Uterus (tissue), 4 donors: Measurements from ENCODE around the gene LRRC4C. TPM values are rescaled to one million over a fixed set of nuclear protein-coding genes. Genes with fewer than 3 reads are reported as not detected.

Experiments
- DNase-seq, 2 donors: peaks; one replicate each; pipeline ENCODE4 v3.0.0-alpha.2; 2019 to 2020
- H3K27ac ChIP-seq, 2 donors: fragments of 200-600 bp; sonication (generic); 1 replicate in 1 of 2; 2 replicates in 1 of 2; pipeline ENCODE4 v1.5.1; 2016 to 2018
- H3K27me3 ChIP-seq, 2 donors: fragments of 200-600 bp; sonication (generic); one replicate each; pipeline ENCODE4 v1.5.1; 2018 to 2019; ENCODE audit warnings: control low read depth in 1 of 2
- H3K36me3 ChIP-seq, 2 donors: fragments of 200-600 bp; sonication (generic); one replicate each; pipeline ENCODE4 v1.5.1; 2019; ENCODE audit warnings: control low read depth in 1 of 2
- H3K4me1 ChIP-seq, 2 donors: fragments of 200-600 bp; sonication (generic); one replicate each; pipeline ENCODE4 v1.5.1; 2018 to 2019; ENCODE audit warnings: control low read depth in 1 of 2
- H3K4me3 ChIP-seq, 2 donors: fragments of 200-600 bp; sonication (generic); 1 replicate in 1 of 2; 2 replicates in 1 of 2; pipeline ENCODE4 v1.5.1; 2018 to 2019; ENCODE audit warnings: mild to moderate bottlenecking in 1 of 2
- H3K9me3 ChIP-seq, 2 donors: fragments of 200-600 bp; sonication (generic); one replicate each; pipeline ENCODE4 v1.5.1; 2019; ENCODE audit warnings: control low read depth in 1 of 2
- POLR2A ChIP-seq, 2 donors: fragments of 450-650 bp; IDR thresholded peaks; one replicate each; pipeline ENCODE4 v1.6.1; 2016; ENCODE audit warnings: antibody characterized with exemption in 2 of 2, mild to moderate bottlenecking in 1 of 2, moderate library complexity in 1 of 2
- intact Hi-C: fragments of 100-400 bp; cut with DNase I; formaldehyde crosslinking; loops from one replicate; pipeline ENCODE4 v1.15.1; 2023; ENCODE audit warnings: low total_unique reads
- total RNA-seq, 4 donors: library from RNA; depleted of rRNA in 3 of 4; stranded (reverse); fragments of >200 nt in 3 of 4; gene quantifications; one replicate each; pipeline versions ENCODE4 v1.1.0 to v1.2.4, GENCODE V29; 2014 to 2023
- TF ChIP-seq, protein P1 (sequence below), 4 experiments: fragments of 200-600 bp in 2 of 4; fragments of 450-650 bp in 2 of 4; sonication (generic) in 2 of 4; IDR thresholded peaks; one replicate each; pipeline ENCODE4 v1.5.1; 2016 to 2019; ENCODE audit warnings: antibody characterized with exemption in 4 of 4, mild to moderate bottlenecking in 2 of 4, moderate library complexity in 1 of 4
- donor health status: DM: yes; HTN: yes; CAD: no.

The LRRC4C gene
- total RNA-seq, 4 donors from 2014 or later = 1.5 to 16.9 (median 2.1) TPM; not detected in 1

DNA sequence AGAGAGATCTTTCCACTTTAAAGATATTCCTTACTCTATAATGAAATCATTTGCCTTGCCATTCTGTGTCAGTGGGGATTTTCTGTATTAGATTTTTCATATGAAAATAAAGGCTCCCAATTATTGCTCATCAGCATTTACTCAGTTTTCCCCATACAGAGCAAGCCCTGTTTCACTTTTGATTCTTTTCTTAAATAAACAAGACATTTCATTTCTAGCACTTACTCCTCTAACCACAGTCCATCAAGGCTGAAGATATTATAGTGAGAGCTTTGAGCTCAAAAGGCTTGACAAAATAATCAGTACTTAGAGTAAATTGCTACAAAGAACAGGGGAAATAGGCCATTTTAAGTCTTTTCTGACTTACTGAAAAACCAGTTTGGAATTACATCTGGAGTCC, 385.1 kb downstream of the LRRC4C start:
- H3K4me3 ChIP-seq = no peak overlapping the region
- TF ChIP-seq POLR2A (IDR thresholded peaks at IDR 0.05) = no peak
- TF ChIP-seq, protein P1, sequence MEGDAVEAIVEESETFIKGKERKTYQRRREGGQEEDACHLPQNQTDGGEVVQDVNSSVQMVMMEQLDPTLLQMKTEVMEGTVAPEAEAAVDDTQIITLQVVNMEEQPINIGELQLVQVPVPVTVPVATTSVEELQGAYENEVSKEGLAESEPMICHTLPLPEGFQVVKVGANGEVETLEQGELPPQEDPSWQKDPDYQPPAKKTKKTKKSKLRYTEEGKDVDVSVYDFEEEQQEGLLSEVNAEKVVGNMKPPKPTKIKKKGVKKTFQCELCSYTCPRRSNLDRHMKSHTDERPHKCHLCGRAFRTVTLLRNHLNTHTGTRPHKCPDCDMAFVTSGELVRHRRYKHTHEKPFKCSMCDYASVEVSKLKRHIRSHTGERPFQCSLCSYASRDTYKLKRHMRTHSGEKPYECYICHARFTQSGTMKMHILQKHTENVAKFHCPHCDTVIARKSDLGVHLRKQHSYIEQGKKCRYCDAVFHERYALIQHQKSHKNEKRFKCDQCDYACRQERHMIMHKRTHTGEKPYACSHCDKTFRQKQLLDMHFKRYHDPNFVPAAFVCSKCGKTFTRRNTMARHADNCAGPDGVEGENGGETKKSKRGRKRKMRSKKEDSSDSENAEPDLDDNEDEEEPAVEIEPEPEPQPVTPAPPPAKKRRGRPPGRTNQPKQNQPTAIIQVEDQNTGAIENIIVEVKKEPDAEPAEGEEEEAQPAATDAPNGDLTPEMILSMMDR (IDR thresholded peaks at IDR 0.05) = no peak
- H3K9me3 ChIP-seq = no peaks in the 10 kb centered on the region
- H3K36me3 ChIP-seq = no peaks in the 10 kb centered on the region
- H3K4me1 ChIP-seq = no peaks in the 10 kb centered on the region
- intact Hi-C loops = no loop called here
- H3K27ac ChIP-seq = no peak overlapping the region
- no peak for DNase-seq
- H3K27me3 ChIP-seq = no peaks in the 10 kb centered on the region

DNA sequence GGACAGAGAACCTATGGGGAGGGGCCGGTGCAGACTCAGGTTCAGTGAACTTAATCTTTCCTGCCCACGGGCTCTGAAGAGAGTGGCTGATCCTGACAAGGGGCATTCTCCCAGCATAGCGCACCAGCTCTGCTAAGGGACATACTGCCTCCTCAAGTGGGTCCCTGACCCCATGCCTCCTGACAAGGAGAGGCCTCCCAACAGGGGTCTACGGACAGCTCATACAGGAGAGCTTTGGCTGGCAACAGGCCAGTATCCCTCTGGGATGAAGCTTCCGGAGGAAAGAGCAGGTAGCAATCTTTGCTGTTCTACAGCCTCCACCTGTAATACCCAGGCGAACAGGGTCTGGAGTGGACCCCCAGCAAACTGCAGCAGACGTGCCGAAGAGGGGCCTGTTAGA, 394.0 kb downstream of the LRRC4C start:
- H3K27ac ChIP-seq = no peak overlapping the region
- no peak overlapping the region for H3K4me3 ChIP-seq
- H3K36me3 ChIP-seq = no peaks in the 10 kb centered on the region
- H3K4me1 ChIP-seq = no peaks in the 10 kb centered on the region
- H3K27me3 ChIP-seq = no peaks in the 10 kb centered on the region
- TF ChIP-seq POLR2A (IDR thresholded peaks at IDR 0.05) = no peak
- TF ChIP-seq, protein P1 (IDR thresholded peaks at IDR 0.05) = no peak
- H3K9me3 ChIP-seq = no peaks in the 10 kb centered on the region
- intact Hi-C loops = no loop called here
- DNase-seq = no peak

DNA sequence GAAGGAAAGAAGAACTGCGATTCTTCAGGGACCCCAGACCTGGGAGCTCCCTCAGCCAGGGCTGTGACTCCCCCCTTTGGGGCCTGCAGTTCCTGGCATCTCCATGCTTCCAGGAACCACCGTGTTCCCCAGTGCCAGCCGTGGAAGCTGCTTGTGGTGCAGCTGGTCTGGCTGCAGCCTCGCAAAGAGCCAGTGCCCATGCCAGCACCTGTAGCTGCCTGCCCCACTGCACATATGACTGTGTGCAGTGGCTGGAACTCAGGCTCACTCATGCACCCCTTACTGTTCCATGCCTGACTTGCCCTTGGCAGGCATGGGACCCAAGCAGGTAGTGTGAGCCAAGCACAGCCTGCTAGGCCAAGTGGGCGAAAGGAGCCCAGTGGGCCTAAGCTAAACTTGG, 401.3 kb downstream of the LRRC4C start:
- intact Hi-C loops = no loop called here
- H3K9me3 ChIP-seq = no peaks in the 10 kb centered on the region
- DNase-seq = no peak
- no peak overlapping the region for H3K4me3 ChIP-seq
- TF ChIP-seq, protein P1 (IDR thresholded peaks at IDR 0.05) = no peak
- no peak for TF ChIP-seq POLR2A (IDR thresholded peaks at IDR 0.05)
- H3K27ac ChIP-seq = no peak overlapping the region
- no peaks in the 10 kb centered on the region for H3K36me3 ChIP-seq
- H3K27me3 ChIP-seq = no peaks in the 10 kb centered on the region
- H3K4me1 ChIP-seq = no peaks in the 10 kb centered on the region

DNA sequence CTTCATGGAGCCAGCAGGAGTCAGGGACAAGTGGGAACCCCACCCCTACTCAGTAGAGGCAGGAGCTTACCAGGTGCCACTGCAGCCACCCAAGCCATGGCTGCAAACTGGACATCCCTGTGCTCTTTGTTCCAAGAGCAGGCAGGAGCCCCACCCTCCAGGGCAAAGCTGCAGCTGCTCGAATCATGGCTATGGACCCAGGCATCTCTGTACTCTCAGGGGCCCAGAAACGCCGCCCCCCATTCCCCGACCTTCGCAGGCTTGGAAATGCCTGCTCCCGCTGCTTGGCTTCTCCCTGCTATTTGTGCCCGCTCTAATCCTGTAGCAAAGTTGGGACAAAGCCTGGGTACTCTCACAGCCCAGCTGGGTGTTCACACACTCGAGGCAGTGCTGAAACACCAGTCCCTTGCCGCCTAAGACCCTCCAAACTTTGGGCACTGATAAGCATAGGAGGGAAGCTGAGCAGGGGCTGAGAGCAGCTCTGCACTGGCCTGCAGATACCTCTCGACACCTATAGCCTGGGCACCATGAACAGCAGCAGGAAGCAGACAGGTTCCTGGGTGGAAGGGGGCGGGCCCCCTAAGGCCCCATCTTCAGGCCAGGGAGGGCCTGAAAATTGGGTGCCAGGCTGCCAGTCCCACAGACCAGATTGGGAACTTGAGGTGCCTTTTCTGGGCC, 402.4 kb downstream of the LRRC4C start:
- no peak overlapping the region for H3K27ac ChIP-seq
- no peak for DNase-seq
- H3K36me3 ChIP-seq = no peaks in the 10 kb centered on the region
- TF ChIP-seq, protein P1 (IDR thresholded peaks at IDR 0.05) = no peak
- no peak for TF ChIP-seq POLR2A (IDR thresholded peaks at IDR 0.05)
- H3K9me3 ChIP-seq = no peaks in the 10 kb centered on the region
- no peaks in the 10 kb centered on the region for H3K27me3 ChIP-seq
- intact Hi-C loops = no loop called here
- no peaks in the 10 kb centered on the region for H3K4me1 ChIP-seq
- no peak overlapping the region for H3K4me3 ChIP-seq

DNA sequence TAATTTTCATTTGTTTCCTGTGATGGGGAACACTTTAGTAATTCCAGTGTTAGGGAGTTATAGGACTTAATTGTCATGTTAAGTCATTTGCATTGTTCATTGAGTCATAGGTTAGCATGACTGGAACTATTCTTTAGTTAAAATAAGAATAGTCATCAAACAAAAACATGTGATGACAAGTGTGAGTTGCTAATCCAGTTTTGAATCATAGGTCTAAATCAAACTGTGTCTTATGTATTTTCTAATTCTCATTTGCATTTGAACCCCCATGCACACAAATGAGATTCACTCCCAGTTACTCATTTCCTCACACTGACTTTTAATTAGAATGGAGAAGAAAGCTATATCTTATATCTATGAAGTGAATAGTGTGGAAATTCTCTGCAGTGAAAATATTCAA, 405.6 kb downstream of the LRRC4C start:
- intact Hi-C loops = no loop called here
- H3K27ac ChIP-seq = no peak overlapping the region
- TF ChIP-seq POLR2A (IDR thresholded peaks at IDR 0.05) = no peak
- TF ChIP-seq, protein P1 (IDR thresholded peaks at IDR 0.05) = no peak

More for the DNA sequence above, 405.6 kb downstream of the LRRC4C start:
- H3K36me3 ChIP-seq = no peaks in the 10 kb centered on the region
- no peaks in the 10 kb centered on the region for H3K4me1 ChIP-seq
- DNase-seq = no peak
- no peaks in the 10 kb centered on the region for H3K9me3 ChIP-seq
- H3K4me3 ChIP-seq = no peak overlapping the region
- H3K27me3 ChIP-seq = no peaks in the 10 kb centered on the region
